GM21423 (cell line): Measurements from ENCODE around the gene STX16.

Source experiments
- ATAC-seq: cut with Tn5 transposase; IDR thresholded peaks from one replicate; pipeline ENCODE4 v1.9.1; 2021; ENCODE audit warnings: mild to moderate bottlenecking, moderate library complexity; ENCODE audit not compliant: unreplicated experiment

STX16 gene

DNA sequence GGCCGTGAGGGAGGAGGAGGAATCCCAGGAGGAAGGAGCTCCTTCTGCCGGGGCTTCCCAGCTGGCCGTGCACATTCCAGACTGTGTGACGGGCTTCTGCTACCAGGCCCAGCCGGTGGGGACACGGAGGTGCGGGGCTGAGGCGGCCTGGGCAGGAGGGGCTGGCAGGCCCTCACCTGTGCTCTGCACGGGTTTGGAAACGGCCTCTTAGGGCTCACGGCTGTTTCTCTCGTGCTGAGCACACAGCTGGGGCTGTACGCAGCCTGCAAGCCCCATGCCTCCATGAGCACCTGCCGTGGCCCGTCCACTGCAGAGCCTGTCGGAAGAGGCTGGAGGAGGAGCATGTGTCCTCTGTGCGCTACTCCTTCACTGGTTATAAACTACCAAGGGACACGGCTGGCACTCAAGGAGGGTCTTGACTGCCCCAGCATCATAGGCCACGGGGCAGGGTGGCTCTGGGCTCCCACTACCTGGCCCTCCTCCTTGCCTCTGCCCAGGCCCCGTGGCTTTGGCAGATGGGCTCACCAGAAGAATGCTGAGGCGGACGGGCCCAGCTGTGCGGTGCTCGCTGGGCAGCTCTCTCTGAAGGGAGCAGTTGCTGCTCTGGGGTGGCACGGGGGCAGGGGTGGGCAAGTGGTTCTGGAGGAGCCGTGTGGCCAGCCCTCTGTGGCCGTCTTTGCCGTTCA is 57.3 kb downstream of the STX16 start:
- no peak for ATAC-seq

DNA sequence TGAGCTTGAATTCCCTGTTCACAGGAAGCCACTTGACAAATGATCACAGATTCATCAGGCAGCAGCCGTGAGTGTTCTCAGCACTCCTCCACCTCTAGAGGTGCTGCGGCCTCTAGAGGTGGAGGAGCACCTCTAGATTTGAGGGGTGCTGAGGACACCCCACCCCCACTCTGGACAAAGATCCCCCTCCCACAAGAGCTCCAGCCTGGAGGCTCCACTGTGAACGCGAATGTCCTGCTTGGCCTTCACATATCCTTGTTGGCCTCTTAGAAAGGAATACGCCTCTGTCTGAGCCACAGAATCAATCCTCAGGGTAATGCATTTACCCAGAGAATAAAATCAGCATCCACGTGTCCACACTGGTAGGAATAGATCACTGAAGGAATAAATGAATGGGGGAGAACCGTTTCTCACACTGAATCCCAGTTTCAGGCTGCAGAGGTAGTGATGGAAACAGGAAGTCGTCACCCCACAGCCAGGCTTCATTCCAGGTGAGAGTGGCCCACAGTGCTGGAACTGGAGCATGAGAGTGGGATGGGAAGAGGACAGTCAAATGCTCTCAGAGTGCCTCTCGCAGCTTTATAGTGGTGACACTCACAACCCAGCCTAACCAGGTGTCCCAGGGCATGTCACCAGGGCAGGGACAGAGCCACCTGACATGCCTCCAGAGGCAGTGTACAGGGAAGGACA is 58.1 kb downstream of the STX16 start:
- no peak for ATAC-seq

DNA sequence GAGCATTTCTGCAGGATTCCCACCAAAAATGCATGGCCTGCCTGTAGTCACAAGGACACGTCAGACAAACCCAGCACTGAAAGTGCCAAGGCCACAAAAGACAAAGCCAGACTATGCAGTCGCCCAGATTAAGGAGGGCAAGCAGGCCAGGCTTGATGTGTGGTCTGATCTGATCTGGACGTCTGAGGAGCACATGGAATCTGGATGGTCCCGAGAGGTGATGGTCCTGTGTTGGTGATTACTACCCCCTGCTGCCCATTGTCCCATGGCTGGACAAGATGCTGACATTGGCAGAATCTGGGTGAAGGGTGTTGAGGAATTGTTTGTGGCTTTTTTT is 58.6 kb downstream of the STX16 start:
- ATAC-seq = no peak

DNA sequence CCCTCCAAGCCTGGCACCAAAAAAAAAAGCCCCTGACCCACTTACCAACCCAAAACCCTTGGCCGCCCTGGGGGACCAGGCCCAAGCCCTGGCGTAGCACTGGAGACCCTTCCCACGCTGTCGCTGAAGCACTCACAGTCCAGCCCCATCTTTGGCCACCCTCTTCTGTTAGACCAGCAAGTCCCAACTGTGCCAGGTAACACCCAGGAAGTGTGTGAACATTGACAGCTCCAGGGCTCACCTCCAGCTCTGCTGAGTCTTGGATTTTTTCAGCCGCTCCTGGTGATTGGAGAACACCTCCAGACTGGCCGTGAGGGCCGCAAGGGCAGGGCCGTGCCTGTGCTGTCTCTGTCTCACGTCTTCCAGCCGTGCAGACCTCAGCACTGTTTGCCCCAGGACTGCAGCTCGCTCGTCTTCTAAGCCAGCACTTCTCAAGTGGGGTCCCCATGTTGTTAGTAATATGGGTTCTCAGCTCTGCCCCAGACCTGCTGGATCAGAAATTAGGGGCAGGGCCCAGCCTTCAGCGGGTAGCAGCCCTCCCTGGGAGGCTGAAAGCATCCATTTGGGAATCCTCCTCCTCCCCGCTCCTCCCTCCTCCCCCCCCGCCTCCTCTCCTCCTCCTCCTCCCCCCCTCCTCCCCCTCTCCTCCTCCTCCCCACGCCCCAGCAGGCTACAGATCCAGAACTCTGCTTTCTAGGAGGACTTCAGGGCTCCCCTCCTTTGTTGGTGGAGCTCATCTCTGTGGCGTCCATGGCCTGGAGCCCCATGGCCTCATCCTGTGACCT is 59.6 kb downstream of the STX16 start:
- ATAC-seq = no peak

DNA sequence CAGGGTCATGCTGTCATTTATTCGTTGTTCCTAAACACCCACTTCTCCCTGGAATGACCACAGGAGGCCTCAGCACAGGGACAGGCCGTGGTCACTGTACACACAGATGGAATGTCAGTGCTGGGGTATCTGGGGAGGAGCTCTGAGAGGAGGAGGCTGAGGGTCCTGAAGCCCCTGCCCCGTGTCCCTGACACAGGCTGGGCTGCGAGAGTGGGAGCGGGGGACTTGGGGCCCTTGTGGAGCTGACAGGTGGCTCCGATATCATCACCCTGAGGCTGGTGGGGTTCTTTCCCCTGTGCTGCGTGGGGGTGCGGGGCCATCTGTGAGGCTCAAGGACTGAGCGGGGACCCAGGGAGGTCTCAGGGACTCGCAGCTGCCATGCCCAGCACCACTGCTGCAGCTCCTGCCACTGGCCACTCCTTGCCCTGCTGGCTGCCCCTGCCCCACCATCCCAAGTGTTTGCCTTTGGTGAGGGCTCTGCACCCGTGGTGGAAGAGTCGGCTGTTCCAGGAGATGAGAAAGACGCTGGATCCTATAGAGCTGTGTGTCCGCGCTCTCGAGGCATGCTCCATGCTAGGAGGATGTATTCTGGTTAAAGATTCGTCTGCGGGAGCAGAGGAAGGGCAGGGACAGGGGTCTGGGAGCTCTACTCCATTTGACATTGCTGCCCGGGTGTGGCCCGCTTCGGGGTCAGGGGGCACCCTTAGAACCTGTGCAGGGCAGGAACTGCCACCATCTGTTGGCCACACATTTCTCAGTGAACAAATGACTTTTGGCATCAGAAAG is 60.4 kb downstream of the STX16 start:
- no peak for ATAC-seq

DNA sequence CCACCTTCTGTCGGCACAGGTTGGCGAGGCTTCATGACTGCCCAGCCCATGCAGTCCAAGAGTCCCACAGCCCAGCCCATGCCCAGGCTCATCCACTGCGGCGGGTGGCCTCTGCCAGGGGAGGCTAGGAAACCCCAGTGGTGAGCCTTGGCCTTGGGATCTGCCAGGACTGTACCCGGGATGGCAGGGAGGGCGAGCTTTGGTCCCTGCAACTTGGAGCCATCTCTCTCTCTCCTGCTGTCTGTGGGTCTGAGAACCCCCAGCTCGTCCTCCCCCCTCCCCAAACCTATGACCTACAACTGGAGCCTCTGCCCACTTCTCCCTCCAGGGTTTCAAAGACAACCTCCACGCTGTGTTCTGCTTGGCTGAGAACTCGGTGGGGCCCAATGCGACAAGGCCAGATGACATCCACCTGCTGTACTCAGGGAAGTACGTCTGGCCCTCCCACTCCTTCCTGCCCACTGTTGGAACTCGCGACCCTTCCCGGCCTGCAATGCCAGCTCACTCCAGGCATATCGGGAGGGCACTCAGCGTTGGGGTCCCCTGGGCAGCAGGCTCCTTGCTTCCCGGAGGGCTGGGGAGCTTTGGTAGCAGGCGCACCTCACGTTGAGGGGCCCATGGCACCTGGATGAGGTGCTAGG is 61.2 kb downstream of the STX16 start:
- ATAC-seq = no peak

DNA sequence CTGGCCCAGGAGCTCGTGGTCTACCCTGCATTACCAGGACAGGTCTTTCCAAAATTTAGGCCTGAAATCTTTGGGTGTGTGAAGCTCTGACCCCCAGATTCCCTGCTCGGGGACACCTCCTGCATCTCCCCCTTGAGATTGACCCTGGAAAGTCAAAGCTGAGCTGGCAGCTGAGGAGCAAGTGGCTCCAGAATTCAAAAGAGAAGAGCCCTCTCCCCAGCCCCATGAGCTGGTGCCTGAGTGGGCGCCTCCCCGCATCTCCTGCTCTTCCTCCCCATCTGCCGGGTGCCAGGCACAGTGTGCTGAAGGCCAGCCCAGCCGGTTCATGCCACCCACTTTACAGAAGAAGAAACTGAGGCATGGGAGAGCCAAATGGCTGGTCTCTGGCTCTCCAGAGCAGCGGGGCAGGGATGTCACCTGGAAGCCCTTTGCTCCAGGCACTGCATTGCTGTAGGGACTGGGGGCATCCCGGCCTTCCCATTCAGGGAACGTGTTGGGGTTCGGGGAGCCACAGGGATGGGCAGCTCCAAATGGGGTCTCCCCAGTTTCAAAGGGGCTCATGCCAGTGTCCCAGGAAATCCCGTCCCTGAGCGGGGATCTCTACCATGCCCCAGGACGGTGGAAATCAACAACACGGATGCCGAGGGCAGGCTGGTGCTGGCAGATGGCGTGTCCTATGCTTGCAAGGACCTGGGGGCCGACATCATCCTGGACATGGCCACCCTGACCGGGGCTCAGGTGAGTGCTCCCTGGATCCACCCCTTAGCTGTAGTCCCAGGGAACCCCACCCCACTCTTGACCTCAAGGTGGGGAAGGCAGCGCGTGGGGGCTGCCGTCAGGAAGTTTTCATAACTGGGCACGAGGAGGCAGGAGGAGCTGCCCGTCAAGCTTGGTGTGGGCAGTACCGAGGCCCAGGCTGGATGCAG is 62.0 kb downstream of the STX16 start:
- ATAC-seq = no peak

DNA sequence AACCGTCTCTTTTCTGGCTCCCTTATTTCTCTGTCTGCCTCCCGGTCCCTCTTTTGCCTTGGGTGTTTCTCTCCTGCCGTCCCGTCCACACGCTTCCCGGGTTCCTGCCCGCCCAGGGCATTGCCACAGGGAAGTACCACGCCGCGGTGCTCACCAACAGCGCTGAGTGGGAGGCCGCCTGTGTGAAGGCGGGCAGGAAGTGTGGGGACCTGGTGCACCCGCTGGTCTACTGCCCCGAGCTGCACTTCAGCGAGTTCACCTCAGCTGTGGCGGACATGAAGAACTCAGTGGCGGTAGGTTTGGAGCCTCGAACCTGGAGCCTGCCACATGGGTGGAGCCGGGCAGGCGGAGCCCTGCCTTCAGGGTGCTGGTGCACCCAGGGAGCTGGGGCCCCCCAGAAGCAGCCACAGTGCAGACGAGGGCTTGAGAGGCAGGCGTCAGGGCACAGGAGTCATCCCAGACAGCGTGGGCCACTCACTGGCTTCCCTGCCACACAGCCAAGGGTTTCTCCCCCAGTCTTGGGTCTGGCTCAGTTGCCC is 62.8 kb downstream of the STX16 start:
- no peak for ATAC-seq

DNA sequence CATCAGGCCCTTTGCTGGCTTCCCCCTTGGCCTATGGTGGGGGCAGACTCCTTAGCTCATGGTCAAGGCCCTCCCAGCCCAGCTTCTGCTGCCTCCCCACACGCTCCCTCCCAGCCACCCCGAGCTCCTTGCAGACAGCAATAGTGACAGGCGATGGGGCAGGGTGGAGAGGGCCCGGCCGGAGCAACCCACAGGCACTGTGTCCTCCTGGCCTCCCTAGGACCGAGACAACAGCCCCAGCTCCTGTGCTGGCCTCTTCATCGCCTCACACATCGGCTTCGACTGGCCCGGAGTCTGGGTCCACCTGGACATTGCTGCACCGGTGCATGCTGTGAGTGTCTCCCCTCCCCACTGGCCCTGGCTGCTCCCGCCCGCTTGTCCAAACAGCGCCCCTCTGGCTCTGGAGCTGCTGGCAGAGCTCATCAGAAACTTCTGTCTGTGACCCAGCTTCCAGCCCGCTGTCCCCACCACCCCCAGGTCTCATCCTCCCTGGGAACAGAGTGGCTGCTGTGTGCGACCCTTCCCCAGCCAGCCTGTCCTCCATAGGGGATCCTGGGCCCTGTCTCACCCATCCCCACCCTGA is 63.3 kb downstream of the STX16 start:
- ATAC-seq = no peak

DNA sequence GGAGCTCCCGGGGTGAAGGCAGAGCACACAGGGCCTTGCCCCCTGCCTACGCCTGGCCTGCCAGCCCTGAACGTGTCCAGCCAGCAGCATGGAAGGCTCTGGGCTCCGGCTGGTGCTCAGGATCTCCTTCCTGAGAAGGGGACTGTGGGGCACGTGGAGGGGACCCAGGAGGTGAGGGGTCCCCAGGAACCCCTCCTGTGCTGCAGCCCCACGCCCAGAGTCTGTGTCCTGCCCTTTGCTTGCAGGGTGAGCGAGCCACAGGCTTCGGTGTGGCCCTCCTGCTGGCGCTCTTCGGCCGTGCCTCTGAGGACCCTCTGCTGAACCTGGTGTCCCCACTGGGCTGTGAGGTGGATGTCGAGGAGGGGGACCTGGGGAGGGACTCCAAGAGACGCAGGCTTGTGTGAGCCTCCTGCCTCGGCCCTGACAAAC is 63.9 kb downstream of the STX16 start:
- no peak for ATAC-seq

DNA sequence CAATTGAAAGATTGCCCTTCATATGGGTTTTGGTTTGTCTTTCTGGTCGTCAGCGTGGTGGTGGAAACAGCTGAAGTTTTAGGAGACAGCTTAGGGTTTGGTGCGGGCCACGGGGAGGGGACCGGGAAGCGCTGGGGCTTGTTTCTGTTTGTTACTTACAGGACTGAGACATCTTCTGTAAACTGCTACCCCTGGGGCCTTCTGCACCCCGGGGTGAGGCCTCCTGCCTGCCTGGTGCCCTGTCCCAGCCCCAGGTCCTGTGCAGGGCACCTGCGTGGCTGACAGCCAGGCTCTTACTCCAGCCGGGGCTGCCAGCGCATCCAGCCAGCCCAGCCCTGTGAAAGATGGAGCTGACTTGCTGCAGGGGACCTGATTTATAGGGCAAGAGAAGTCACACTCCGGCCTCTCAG is 64.3 kb downstream of the STX16 start:
- ATAC-seq = no peak

DNA sequence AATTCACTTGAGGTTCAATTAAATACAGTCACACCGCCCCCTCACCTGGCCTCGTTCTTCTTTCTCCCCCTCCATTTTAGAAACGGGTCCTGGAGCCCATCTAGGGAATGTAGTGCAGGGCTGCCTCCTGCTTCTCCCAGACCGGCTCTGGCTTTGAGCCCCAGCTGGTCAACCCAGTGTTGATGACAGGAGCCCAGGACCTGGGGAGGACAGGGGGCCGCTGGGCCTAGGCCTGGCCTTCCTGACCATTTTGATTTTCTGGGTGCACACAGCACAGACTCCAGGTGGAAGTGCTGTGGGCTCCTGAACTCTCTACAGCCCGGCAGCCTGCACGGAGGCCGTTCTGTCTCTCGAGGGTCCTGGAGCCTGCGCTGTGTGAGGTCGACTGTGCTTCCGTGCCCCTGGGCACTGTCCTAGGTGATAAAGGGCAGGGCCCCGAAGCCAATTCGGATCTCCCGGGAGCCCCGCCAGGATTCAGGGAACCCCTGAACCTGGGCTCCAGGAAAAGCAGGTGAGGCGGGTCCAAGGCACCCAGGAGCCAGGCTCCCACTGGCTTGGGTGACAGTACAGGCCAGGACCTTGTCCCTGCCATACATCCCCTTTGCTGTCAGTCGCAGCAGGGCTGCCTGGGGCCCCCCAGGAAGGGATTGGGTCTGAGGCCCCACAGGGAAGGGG is 64.9 kb downstream of the STX16 start:
- ATAC-seq = no peak

DNA sequence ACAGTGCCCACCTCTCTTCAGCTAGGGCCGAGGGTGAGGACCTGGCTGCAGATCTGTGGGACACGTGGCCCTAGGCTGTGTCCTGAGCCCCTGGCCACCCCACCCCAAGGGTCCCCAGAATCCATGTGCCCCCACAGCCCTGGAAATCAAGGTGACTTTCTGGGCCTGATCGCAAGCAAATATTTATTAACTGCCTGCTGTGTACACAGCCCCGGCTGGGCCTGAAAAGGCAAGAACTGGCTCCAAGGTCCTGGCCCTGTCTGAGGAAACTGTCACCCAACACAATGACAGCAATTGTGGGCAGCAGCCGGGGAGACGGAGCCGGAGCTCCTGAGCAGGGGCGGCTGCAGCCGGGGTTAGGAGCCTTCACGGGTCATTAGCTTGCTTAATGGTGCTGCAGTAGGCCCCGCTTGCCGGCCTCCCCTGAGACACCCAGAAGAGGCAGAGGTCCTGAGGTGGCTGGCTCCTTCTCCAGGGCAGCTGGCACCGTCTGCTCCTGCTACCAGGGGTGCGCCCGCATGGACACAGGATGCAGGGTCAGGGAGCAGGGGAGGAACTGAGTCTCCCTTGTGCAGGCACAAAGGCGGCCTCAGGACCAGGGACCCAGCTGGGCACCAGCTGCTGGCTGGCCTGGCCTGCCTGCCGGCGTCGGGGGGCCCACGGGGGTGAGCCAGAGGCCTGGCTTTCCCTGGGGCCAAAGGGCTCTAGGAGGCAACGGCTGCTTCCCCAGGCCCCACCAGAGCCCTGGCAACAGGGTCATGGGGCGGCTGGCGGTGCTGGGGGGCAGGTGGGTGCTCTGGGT is 65.6 kb downstream of the STX16 start:
- no peak for ATAC-seq

DNA sequence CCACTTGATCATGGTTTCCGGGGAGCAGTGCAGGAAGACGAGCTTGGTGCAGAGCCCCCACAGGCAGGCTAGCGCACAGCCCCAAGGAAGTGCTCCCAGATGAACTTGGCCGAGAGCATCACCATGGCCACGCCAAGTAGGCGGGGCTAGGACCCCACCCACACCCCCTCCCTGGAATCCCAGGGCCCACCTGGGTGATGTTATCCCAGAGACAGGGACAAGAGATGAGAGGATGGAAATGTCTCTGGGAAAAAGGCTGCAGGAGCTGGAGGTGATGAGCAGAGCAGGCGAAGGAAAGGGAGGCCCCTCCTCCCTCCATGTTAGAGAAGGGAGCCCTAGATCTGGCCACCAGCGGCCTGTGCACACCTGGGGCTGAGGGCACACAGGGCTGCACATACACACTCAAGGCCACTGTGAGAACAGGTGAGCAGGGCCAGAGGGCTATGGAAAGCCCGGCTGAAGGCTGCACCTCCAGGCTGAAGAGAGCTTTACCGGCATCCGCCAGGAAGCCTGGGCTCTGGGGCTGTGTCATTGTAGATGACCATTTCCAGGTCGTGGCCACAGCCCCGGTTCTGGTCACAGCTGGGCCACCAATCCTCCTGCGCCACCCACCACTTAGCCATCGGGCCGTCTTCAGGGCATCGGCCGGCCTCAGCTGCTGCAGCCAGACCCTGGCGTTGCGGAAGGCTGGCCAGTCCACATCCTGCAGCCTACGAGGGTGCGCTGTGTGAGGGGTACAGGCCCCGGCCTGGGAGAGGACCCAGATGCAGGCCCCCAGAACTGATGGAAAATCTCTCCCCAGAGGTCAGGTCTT is 66.4 kb downstream of the STX16 start:
- ATAC-seq = no peak

DNA sequence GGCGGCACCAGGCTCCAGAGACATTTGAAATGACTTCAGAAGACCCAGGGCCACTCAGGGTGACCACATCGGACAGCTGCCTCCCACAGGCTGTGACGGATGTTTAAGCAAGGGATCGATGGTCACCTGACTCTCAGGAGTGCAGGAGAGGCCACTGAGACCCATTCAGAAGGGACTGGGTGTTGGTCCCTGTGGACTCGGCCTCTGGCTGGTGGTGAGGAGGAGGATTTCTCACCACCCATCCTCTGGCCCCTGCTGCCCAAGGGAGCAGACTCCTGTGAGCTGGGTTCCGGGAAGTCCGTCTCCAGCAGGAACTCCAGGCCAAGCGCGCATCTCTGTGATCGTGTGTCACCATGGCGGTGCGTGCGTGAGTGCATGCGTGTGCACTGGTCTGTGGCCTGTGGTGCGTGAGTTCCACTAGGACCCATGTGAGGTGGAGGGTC is 67.1 kb downstream of the STX16 start:
- ATAC-seq = no peak

DNA sequence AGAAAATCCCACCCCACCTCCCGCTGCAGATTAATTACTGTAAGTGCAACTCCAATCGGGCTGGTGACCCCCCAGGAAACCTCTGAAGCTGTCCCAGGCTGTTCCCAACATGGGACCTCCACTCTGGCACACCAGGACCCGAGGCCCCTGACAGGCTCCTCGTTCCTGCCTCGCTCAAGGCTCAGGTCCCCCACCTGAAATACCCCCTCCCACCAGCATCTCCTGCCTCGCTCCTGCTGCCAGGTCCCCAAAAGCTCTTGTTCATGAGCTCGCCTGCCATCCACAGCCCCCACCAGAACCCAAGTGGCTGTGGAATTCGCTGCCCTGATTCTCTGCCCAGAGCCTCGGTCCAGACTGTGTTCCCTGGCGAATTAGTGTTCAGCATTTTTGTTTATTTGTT is 67.6 kb downstream of the STX16 start:
- ATAC-seq = no peak

DNA sequence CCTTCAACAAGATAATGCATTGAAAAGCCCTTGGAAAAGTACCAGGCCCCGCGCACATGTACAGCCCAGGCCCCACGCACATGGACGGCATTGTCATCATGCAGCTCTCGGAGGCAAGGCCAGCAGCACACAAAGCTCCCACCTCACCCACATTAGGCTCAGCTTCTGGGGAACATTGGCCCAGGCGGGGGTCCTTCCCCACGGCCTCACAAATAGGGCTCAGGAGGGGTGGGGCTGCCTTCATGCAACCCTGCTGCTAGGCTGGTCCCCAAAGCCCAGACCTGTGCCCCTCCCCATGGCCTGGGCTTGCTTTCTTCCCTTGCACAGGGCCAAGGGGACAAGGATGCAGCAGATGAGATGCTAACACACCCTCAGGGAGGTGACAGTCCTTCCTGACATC is 68.2 kb downstream of the STX16 start:
- no peak for ATAC-seq
